Caco-2 (cell line): ENCODE data around the gene DLGAP4. TPM values are rescaled to one million over a fixed set of nuclear protein-coding genes. Genes with fewer than 3 reads are reported as not detected.

ENCODE experiments used
- BruUV-seq: library from RNA; stranded (reverse); fragments of 400-500 nt; replicated peaks from 2 replicates; lab custom pipeline; 2021; lab: Mats Ljungman, UMichigan
- CTCF ChIA-PET: fragments of 300-600 bp; sonication (Branson Sonifier 250); formaldehyde crosslinking; loops from one replicate; lab custom pipeline; 2022; ENCODE audit warnings: antibody characterized with exemption; lab: Charles Lee
- POLR2A ChIA-PET: fragments of 300-600 bp; sonication (Branson Sonifier 250); formaldehyde crosslinking; loops from one replicate; lab custom pipeline; 2022; ENCODE audit warnings: antibody characterized with exemption; lab: Charles Lee
- DNase-seq, 2 experiments: peaks; one replicate each; pipeline versions ENCODE4 v3.0.0 to v3.0.0-alpha.2; 2020 to 2022
- H3K27me3 ChIP-seq: replicated peaks from 2 replicates; pipeline ENCODE4 v1.6.0; 2011; ENCODE audit warnings: low read length; ENCODE audit not compliant: control insufficient read depth, insufficient read depth
- H3K36me3 ChIP-seq: 2 replicates; pipeline ENCODE4 v1.5.1; 2011; ENCODE audit warnings: low read length; ENCODE audit not compliant: control insufficient read depth, insufficient read depth
- H3K4me1 ChIP-seq: fragments of 250-450 bp; sonication (Bioruptor Pico); 2 replicates; pipeline ENCODE4 v1.5.1; 2020; ENCODE audit warnings: mild to moderate bottlenecking
- H3K4me3 ChIP-seq: 2 replicates; pipeline ENCODE4 v1.5.1; 2011; ENCODE audit warnings: low read depth, mild to moderate bottlenecking, control low read depth, low read length
- H3K9me3 ChIP-seq: fragments of 250-450 bp; sonication (Bioruptor Pico); 2 replicates; pipeline ENCODE4 v1.5.1; 2020; ENCODE audit warnings: mild to moderate bottlenecking, moderate library complexity
- H3K27ac Mint-ChIP-seq: one replicate; pipeline ENCODE4 v1.8.0; 2022; ENCODE audit warnings: mixed read lengths; ENCODE audit not compliant: unreplicated experiment
- H3K27me3 Mint-ChIP-seq: one replicate; pipeline ENCODE4 v1.8.0; 2022; ENCODE audit warnings: mixed read lengths; ENCODE audit not compliant: insufficient read depth, unreplicated experiment
- H3K36me3 Mint-ChIP-seq: one replicate; pipeline ENCODE4 v1.8.0; 2022; ENCODE audit warnings: mild to moderate bottlenecking, mixed read lengths; ENCODE audit not compliant: insufficient read depth, unreplicated experiment
- H3K4me1 Mint-ChIP-seq: one replicate; pipeline ENCODE4 v1.8.0; 2022; ENCODE audit warnings: low read depth, mixed read lengths; ENCODE audit not compliant: unreplicated experiment
- H3K4me3 Mint-ChIP-seq: one replicate; pipeline ENCODE4 v1.8.0; 2022; ENCODE audit warnings: mild to moderate bottlenecking, moderate library complexity, mixed read lengths; ENCODE audit not compliant: unreplicated experiment
- H3K9me3 Mint-ChIP-seq: one replicate; pipeline ENCODE4 v1.8.0; 2022; ENCODE audit warnings: mixed read lengths; ENCODE audit not compliant: unreplicated experiment
- intact Hi-C: fragments of 100-400 bp; cut with micrococcal nuclease; formaldehyde crosslinking; loops from one replicate; pipeline ENCODE4 v1.10.0; 2022; ENCODE audit not compliant: unreplicated experiment
- total RNA-seq: library from RNA; stranded (reverse); gene quantifications from 2 replicates; pipeline ENCODE4 v1.2.3, GENCODE V29; 2022
- TF ChIP-seq, protein P1 (sequence below), 2 experiments: fragments of 200-600 bp in 1 of 2; IDR thresholded peaks; 1 replicate in 1 of 2; 2 replicates in 1 of 2; pipeline versions ENCODE4 v1.5.1 to v1.8.0; 2011 to 2022; ENCODE audit warnings: antibody characterized with exemption in 1 of 2, control low read depth in 1 of 2, inconsistent platforms in 1 of 2, low read depth in 1 of 2, low read length in 1 of 2, mild to moderate bottlenecking in 1 of 2, moderate library complexity in 1 of 2; ENCODE audit not compliant: insufficient read depth in 1 of 2, severe bottlenecking in 1 of 2, unreplicated experiment in 1 of 2

DLGAP4 gene
- total RNA-seq, 1 experiment from 2014 or later: 122 TPM

DNA sequence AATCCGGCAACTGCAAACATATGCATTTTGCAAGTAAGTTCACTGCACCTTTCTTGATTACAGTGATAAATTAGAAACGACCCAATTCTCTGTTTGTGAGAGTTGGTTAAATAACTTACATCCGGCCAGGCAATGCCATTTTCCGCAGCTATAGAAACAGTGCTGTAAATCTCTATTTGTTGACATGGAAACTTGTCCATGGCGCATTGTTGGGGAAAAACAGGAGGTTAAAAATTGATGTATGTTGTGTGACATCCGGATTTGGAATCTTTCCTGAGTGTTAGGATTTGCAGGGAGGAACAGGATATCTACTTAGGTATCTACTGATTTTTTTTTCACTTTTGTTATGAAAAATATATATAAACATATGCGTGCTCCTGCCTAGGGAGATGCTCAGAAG, 66.5 kb downstream of the DLGAP4 start:
- H3K9me3 Mint-ChIP-seq: no peaks in the 10 kb centered on the region
- no peaks in the 10 kb centered on the region for H3K36me3 ChIP-seq
- no peaks in the 10 kb centered on the region for H3K9me3 ChIP-seq
- peaks cover 25% of the 10 kb centered on the region for H3K27me3 Mint-ChIP-seq
- BruUV-seq: no TSS peak
- peaks cover 4% of the 10 kb centered on the region for H3K4me1 Mint-ChIP-seq
- DNase-seq: no peak
- H3K27ac Mint-ChIP-seq: no peak overlapping the region
- no peak overlapping the region for H3K4me3 ChIP-seq
- peaks cover 8% of the 10 kb centered on the region for H3K4me1 ChIP-seq
- intact Hi-C loops: no loop called here
- CTCF ChIA-PET: interaction anchor here (0.6 kb wide), 1 partner anchor 294 kb away, joined by 3 read pairs; no protein-coding TSS in a partner anchor
- no peaks in the 10 kb centered on the region for H3K36me3 Mint-ChIP-seq
- POLR2A ChIA-PET: no interaction called here
- TF ChIP-seq, protein P1, sequence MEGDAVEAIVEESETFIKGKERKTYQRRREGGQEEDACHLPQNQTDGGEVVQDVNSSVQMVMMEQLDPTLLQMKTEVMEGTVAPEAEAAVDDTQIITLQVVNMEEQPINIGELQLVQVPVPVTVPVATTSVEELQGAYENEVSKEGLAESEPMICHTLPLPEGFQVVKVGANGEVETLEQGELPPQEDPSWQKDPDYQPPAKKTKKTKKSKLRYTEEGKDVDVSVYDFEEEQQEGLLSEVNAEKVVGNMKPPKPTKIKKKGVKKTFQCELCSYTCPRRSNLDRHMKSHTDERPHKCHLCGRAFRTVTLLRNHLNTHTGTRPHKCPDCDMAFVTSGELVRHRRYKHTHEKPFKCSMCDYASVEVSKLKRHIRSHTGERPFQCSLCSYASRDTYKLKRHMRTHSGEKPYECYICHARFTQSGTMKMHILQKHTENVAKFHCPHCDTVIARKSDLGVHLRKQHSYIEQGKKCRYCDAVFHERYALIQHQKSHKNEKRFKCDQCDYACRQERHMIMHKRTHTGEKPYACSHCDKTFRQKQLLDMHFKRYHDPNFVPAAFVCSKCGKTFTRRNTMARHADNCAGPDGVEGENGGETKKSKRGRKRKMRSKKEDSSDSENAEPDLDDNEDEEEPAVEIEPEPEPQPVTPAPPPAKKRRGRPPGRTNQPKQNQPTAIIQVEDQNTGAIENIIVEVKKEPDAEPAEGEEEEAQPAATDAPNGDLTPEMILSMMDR (IDR thresholded peaks at IDR 0.05; ENCODE audit: insufficient read depth in 1 of 2, low read depth in 1 of 2, low read length in 1 of 2, severe bottlenecking in 1 of 2, unreplicated experiment in 1 of 2): no peak
- H3K27me3 ChIP-seq: peaks cover 3% of the 10 kb centered on the region; the same call in 1 of the 2 replicates
- H3K4me3 Mint-ChIP-seq: no peak overlapping the region

DNA sequence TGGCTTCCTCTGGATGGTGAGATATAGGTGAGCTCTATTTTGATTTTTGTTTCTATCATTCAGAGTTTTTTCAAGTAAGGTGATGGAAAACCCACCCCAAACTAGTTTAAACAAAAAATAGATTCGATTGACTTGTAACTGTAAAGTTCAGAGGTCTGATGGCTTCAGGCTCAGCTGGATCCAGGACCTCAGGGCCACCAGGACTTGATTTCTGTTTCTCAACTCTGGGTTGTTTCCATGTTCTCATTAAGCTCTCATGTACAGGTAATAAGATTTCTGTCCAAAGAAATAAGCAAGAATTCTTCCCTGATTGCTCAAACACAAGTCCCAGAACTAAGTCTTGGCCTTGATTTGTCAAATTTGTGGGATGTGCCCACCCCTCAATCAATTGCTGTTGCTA, 67.0 kb downstream of the DLGAP4 start:
- TF ChIP-seq, protein P1 (IDR thresholded peaks at IDR 0.05; ENCODE audit: insufficient read depth in 1 of 2, low read depth in 1 of 2, low read length in 1 of 2, severe bottlenecking in 1 of 2, unreplicated experiment in 1 of 2): no peak
- intact Hi-C loops: no loop called here
- Mint-ChIP-seq H3K36me3 (no peaks in the 10 kb centered on the region), H3K4me1 (no peaks in the 10 kb centered on the region), H3K27ac (no peak overlapping the region), H3K27me3 (peaks cover 23% of the 10 kb centered on the region), H3K4me3 (no peak overlapping the region), H3K9me3 (no peaks in the 10 kb centered on the region)
- Histone ChIP-seq H3K9me3 (no peaks in the 10 kb centered on the region), H3K27me3 (peaks cover 3% of the 10 kb centered on the region; the same call in 1 of the 2 replicates), H3K4me3 (no peak overlapping the region), H3K4me1 (peaks cover 8% of the 10 kb centered on the region), H3K36me3 (no peaks in the 10 kb centered on the region)
- ChIA-PET CTCF (interaction anchor here (0.6 kb wide), 1 partner anchor 294 kb away, joined by 3 read pairs; no protein-coding TSS in a partner anchor), POLR2A (no interaction called here)
- no peak for DNase-seq
- BruUV-seq: no TSS peak

DNA sequence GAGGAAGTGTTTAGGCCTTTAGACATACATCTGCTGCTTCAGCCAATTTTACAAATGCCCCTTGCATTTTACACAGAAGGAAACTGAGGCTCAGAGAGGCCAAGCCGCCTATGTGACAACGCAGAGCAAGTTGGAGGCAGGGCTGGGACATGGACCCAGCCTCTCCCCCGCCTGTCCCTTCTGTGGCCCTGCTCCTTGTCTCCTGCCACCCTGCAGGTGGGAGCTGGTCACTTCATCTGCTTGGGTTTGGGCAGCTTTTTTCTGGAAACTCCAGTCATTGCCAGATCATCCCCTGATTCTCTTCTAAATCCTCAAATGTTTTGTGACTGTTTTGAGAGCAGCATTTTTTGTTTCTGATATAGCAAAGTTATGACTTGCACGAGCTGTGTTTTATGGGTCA, 68.9 kb downstream of the DLGAP4 start:
- ChIA-PET POLR2A (no interaction called here), CTCF (interaction anchor here (1.2 kb wide), 1 partner anchor 25 kb away, joined by 5 read pairs; no protein-coding TSS in a partner anchor)
- H3K4me1 Mint-ChIP-seq: no peaks in the 10 kb centered on the region
- H3K36me3 ChIP-seq: no peaks in the 10 kb centered on the region
- no peaks in the 10 kb centered on the region for H3K36me3 Mint-ChIP-seq
- H3K27me3 Mint-ChIP-seq: peaks cover 37% of the 10 kb centered on the region
- H3K27ac Mint-ChIP-seq: no peak overlapping the region
- no peaks in the 10 kb centered on the region for H3K9me3 ChIP-seq
- no peaks in the 10 kb centered on the region for H3K4me1 ChIP-seq
- H3K4me3 ChIP-seq: no peak overlapping the region
- H3K27me3 ChIP-seq: peaks cover 3% of the 10 kb centered on the region; the same call in 1 of the 2 replicates
- no peak overlapping the region for H3K4me3 Mint-ChIP-seq
- intact Hi-C loops: loop anchor here (5.0 kb wide), 1 partner anchor 1402 kb away; no protein-coding TSS in a partner anchor
- H3K9me3 Mint-ChIP-seq: no peaks in the 10 kb centered on the region
- no peak for DNase-seq
- TF ChIP-seq, protein P1 (IDR thresholded peaks at IDR 0.05; ENCODE audit: insufficient read depth in 1 of 2, low read depth in 1 of 2, low read length in 1 of 2, severe bottlenecking in 1 of 2, unreplicated experiment in 1 of 2): peak in 1 of 2 experiments; percentile 15
- BruUV-seq: no TSS peak
